Myocyte (in vitro differentiated cells): ENCODE data around the gene MKRN1. TPM values are rescaled to one million over a fixed set of nuclear protein-coding genes. Genes with fewer than 3 reads are reported as not detected.
"Not testable (repeated sequence)": the region's sequence is repeated elsewhere in the genome, so short reads cannot be mapped to it uniquely, and the experiment has no call there.

Source experiments
- DNase-seq: peaks from one replicate; pipeline ENCODE4 v3.0.0-alpha.2; 2012; ENCODE audit warnings: low read depth
- polyA plus RNA-seq: library from polyadenylated mRNA; unstranded; fragments of >200 nt; gene quantifications from one replicate; pipeline ENCODE4 v1.2.1, GENCODE V29; 2012; ENCODE audit warnings: missing spikeins
- total RNA-seq: library from RNA; depleted of rRNA; stranded (reverse); fragments of >200 nt; gene quantifications from 2 replicates; pipeline ENCODE4 v1.2.3, GENCODE V29; 2014

The MKRN1 gene
- total RNA-seq = 67.7 and 68.2 TPM in 2 replicates
- polyA plus RNA-seq = 92.6 TPM

- peak; percentile 97 for DNase-seq
Measured at GRCh38 chr7:140479062-140479738, at the start of gene MKRN1. TSS of gene MKRN1 (minus strand) at chr7:140479505. CDS start at chr7:140479344, 161 bp downstream.

DNA sequence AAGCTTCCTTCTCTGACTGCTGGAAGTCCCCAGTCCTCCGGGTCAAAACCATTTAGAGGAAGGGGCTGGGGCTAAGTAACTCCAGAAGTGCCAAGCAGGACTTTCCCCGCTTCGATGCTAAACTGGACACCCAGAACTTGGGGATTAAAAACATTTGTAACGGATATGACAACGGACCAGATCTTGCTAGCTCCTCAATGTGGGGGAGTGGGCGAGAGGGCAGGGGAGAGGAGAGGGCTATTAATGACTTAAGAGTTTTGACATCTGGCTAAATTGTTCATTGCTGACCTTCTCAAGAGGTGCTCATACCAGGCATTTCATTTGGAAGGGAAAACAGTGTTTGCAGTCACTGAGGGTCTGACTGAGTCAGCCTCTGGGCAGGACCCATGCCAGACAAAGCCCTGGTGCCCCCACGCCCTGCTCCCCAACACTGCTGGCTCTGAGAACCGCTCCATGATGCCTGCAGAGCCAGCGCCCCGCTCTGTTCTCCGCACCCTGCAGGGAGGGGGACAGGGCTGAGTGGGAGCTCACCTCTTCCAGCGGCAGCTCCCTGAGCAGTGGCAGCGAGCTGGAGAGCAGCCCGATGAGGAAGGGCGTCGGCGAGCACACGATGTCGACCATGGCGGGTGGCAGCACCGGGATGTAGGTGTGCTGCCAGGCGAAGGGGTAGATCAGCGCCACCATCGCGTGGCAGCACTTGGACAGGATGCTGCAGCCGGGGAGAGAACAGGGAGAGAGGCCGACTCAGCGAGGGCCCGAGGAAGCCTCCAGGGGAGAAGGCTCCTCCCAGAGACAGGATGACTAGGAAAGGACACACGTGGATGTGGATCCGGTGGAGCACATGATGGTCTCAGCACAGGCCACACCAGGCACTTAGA, 47.7 kb upstream of the MKRN1 start:
- no peak for DNase-seq

GRCh38 chr7:140526214-140526613, 46.9 kb upstream of the MKRN1 start:
- DNase-seq = no peak

DNA sequence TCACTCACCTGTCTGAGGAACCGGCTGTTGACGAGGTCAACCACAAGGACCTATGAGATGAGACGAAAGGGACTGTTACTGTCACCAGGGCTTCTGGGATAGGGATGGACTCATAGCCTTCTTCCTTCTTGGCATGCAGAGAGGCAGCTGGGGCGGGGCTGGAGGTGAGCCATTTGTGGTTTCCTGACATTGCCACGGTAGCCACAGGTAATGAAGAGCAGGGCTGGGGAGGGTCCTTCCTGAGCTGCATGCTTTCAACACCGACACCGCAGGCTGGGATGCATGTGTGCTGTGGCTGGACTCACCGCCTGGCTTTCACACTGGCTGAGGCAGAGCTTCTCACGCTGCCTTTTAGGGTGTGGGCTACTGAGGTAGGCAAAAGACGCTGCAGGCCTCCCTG, 46.4 kb upstream of the MKRN1 start:
- peak; percentile 15 for DNase-seq

DNA sequence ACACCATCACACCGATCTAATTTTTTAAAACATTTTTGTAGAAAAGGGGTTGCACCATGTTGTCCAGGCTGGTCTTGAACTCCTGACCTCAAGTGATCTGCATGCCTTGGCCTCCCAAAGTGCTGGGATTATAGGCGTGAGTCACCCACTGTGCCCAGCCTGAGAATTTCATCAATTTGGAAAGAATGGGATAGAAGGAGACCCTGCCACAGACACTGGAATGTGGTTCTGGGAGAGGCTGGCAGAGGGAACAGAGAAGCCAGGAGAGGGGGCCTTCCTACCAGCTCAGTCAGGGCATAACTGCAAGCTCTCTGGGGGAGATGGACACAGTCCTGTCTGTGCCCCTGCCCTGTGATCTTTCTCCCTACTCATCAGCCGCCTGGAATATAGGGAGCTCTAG, 42.1 kb upstream of the MKRN1 start:
- DNase-seq = no peak

DNA sequence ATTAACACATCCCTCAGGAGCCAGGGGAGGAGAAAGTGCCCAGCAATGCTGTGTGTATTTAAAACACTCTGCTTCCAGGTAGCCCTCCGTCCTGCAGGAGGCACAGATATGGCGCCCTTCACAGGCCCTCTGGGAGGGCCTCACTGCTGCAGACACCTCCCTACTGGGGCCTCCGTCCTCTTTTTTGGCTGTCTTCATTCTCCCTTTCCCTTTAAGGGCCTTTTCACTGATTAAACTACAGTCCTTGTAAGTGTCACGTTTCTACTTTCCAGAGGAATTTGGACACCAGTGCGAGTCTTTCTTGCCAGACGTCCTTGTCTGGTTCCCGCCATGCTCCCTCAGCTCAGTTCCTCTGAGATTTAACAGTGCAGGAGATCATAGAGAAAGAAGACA, 39.7 kb upstream of the MKRN1 start:
- DNase-seq = no peak

GRCh38 chr7:140518370-140519006, 39.2 kb upstream of the MKRN1 start:
- no peak for DNase-seq

DNA sequence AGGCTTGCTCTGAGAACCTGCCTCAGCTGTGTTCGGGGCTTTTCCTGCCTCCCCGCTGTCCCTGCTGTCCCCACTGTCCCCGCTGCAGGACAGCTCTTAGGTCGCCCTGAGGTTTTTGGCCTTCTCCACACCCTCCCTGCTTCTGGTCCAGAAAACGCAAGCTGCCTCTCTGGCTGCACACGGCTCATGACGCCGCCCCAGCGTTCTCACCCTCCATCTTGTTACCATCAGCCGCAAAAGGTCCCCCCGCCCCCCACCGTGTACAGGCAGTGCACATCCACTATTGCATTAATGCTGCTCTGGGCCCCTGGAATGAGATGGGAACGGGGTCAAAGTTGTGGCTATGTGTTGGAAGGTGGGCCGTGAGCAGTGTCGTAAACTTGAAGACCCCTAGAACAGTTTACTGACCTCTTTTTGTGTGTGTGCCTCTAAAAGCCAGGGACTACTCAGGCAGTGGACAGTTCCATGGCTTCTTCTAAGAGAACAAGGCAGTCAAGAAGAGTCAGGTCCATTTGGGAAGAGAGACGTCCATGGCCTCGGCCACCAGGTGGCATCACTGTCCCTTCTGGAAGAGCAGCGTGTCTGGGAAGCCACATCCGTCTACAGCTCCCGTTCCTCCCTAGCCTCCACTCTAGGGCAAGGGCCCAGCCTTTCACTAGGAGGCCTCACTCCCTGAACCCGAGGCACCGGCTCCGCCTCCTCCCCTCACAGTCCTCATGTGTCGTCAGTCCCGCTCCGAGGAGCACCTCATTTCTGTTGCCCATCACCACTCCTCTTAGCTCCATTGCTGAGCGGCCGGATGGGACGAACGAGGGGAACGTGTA, 38.5 kb upstream of the MKRN1 start:
- peak; percentile 94 for DNase-seq

DNA sequence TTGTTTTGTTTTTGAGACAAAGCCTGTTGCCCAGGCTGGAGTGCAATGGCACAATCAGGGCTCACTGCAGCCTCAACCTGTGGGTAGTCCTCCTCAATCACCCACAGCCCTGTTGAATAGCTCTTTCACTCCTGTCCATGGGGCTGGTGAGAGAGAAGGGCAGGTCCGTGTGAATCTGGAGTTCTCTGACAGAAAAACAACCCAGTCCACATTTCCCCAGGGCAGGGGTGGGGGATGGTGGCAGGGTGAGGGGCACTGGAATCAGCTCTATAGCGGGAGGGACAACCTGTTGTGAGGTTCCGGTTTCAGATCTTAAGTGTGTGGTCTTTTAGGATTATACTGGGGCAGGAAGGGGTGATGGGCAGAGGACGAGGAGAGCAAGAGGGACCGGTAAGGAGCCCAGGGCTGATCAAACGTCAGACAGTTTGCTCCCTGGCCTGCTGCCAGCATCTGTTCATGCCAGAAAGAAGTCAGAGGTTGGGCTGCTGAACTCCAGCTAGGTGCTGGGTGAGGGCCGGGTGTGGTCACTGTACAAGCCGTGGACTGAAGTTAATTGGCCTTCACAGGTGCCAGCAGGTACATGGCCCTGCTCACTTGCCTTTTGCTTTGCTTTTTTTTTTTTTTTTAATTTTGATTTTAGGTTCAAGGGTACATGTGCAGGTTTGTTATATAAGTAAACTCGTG, 33.2 kb upstream of the MKRN1 start:
- DNase-seq = peak; percentile 35

DNA sequence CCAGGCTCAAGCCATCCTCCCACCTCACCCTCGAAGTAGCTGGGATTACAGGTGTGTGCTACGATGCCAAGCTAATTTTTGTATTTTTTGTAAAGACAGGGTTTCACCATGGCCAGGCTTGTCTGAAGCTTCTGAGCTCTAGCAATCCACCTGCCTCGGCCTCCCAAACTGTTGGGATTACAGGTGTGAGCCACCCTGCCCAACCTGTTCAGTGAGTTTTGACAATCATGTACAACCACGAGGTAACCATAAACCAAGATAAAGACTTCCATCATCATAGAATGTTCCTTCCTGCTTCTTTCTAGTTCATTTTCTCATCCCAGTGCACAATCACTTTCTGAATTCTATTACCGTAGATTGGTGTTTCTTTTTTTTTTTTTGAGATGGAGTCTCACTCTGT, 30.5 kb upstream of the MKRN1 start:
- DNase-seq = no peak

DNA sequence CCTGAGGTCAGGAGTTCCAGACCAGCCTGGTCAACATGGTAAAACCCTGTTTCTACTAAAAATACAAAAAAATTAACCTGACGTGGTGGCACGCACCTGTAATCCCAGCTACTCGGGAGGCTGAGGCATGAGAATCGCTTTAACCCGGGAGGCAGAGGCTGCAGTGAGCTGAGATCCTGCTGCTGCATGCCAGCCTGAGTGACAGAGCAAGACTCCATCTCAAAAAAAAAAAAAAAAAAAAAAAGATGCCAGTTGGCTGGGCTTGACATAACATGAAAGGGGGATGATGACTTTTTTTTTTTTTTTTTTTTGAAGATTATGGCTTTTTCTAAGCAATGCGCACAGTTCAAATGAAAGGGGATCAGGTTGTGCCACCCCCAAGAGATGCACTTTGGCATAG, 28.3 kb upstream of the MKRN1 start:
- not testable (repeated sequence) for DNase-seq

- peak; percentile 97 for DNase-seq
Measured at GRCh38 chr7:140506788-140507464, 27.6 kb upstream of the MKRN1 start.

DNA sequence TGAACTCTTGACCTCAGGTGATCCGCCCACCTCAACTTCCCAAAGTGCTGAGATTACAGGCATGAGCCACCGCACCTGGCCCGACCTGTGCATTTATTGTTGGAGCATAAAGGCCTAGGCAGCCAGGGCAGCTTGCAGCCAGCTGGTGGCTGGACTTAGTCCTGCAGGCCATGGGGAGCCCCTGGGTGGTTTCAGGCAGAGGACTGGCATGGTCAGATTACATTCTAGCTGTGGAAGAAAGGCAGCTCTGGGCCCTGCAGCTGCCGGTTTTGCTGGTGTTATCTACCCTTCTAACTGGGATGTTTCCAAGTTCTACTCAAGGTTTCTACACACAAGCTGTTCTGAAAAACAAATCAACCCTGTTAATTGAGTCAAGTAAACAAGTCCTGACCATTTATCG, 22.7 kb upstream of the MKRN1 start:
- peak; percentile 88 for DNase-seq

- not testable (repeated sequence) for DNase-seq
Measured at GRCh38 chr7:140497807-140498206, 18.5 kb upstream of the MKRN1 start.

DNA sequence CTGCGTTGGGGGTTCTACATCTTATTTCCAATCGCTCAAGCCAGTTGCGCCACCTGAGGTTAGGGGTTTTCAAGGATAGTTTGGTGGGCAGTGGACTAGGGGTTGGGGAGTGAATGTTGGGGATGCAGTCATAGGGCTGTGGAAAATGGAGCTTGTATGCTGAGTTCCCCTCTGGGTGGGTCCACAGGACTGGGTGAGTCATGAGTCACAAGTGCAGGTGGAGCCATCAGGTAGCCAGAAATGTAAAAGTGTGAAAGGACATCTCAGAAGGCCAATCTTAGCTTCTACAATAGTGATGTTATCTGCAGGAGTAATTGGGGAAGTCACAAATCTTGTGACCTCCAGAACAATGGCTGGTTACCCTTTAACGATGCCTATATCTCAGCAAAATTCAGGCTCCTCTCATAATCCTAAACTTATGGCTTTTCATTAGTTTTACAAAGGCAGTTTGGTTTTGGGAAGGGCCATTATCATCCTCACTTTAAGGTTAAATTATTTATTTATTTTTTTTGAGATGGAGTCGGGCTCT, 18.0 kb upstream of the MKRN1 start:
- no peak for DNase-seq

DNA sequence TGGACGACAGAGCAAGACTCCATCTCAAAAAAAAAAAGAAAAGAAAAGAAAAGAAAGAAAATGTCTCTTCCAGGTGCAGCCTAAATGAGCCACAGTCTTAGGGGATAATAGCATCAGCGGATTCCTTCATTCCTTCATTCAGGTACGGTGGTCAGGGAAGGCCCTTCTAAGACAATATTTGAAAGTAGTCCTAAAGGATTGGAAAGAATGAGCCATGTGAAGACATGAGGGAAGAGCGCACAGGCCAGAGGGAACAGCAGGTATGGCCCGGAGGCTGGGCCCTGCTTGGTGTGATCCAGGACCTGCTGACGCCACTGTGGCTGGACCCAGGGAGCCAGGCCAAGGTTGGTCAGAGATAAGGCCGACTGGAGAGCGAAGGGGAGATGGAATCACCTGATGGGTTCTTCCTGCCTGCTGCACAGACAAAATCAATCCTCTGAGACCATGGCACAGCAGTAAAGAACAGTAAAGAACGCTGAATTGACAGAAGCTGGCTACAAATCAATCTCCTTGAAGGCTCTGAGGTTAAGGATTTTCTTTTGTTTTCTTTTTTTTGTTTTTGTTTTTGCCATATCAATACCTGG, 16.3 kb upstream of the MKRN1 start:
- DNase-seq = no peak

GRCh38 chr7:140494867-140495266, 15.6 kb upstream of the MKRN1 start:
- no peak for DNase-seq

DNA sequence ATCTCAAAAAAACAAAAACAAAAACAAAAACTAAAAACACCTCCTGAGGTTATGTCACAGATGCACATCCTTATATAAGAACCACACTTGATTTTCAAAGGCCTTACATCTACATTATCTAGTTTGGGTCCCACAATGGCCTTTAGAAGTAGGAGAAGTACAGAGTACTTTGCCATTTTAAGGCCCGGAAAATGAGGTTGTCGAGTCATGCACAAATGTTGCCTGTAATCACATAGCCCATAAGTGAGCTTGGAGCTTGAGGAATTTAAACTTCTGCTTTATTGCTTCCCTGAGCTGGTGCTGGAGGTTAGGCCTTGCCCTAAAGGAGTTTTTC, 9.7 kb upstream of the MKRN1 start:
- no peak for DNase-seq

DNA sequence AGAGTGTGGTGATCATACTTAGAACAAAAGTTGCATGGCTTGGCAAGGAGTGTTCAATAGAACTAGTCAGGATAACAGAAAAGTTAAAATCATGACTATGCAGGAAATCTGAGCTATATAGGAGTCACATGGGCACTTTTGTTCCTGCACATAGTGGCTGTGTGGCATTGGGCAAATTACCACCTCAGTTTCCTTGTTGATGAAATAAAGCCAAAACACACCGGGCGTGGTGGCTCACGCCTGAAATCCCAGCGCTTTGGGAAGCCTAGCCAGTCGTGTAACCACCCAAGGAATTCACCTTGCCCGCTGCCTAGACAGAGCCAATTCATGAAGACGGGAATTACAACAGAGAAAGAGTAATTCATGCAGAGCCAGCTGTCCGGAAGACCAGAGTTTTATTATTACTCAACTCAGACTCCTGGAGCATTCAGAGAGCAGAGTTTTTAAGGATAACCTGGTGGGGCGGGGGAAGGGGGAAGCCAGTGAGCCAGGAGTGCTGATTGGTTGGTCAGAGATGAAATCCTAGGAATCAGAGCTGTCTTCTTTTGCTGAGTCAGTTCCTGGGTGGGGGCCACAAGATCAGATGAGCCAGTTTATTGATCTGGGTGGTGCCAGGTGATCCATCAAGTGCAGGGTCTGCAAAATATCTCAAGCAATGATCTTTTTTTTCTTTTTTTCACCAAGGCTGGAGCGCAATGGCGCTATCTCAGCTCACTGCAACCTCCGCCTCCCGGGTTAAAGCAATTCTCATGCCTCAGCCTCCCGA, 6.4 kb upstream of the MKRN1 start:
- no peak for DNase-seq
